Esophagus muscularis mucosa (tissue), 4 donors: Measurements from ENCODE around the gene CUBN. TPM values are rescaled to one million over a fixed set of nuclear protein-coding genes. Genes with fewer than 3 reads are reported as not detected.

Source experiments
- DNase-seq: peaks from one replicate; pipeline ENCODE4 v3.0.0-alpha.2; 2017; ENCODE audit errors: extremely low spot score
- H3K27ac ChIP-seq, 4 donors: fragments of 200-600 bp; sonication (generic); replicated peaks in 1 of 4; 1 replicate in 3 of 4; 2 replicates in 1 of 4; pipeline ENCODE4 v1.5.1; 2016 to 2019; ENCODE audit warnings: mild to moderate bottlenecking in 1 of 4
- H3K27me3 ChIP-seq, 4 donors: fragments of 200-600 bp; sonication (generic); one replicate each; pipeline versions ENCODE4 v1.5.1 to v1.6.0; 2016 to 2019
- H3K36me3 ChIP-seq, 4 donors: fragments of 200-600 bp; sonication (generic); one replicate each; pipeline ENCODE4 v1.5.1; 2016 to 2019
- H3K4me1 ChIP-seq, 4 donors: fragments of 200-600 bp; sonication (generic); one replicate each; pipeline ENCODE4 v1.5.1; 2016 to 2019
- H3K4me3 ChIP-seq, 4 donors: fragments of 200-600 bp; sonication (generic); 1 replicate in 2 of 4; 2 replicates in 2 of 4; pipeline ENCODE4 v1.5.1; 2016 to 2019; ENCODE audit warnings: mild to moderate bottlenecking in 4 of 4, moderate library complexity in 1 of 4
- H3K9me3 ChIP-seq, 4 donors: fragments of 200-600 bp; sonication (generic); 1 replicate in 3 of 4; 2 replicates in 1 of 4; pipeline ENCODE4 v1.5.1; 2016 to 2019
- CTCF ChIP-seq, 3 experiments: fragments of 200-600 bp in 2 of 3; fragments of 450-650 bp in 1 of 3; sonication (generic) in 2 of 3; IDR thresholded peaks; one replicate each; pipeline ENCODE4 v1.5.1; 2017 to 2019; ENCODE audit warnings: antibody characterized with exemption in 3 of 3, mild to moderate bottlenecking in 2 of 3, moderate library complexity in 1 of 3
- EP300 ChIP-seq: sonication (generic); formaldehyde crosslinking; IDR thresholded peaks from one replicate; pipeline ENCODE4 v1.6.1; 2017; ENCODE audit warnings: antibody characterized with exemption
- POLR2A ChIP-seq: fragments of 450-650 bp; IDR thresholded peaks from one replicate; pipeline ENCODE4 v1.6.1; 2017; ENCODE audit warnings: antibody characterized with exemption, moderate library complexity, mild to moderate bottlenecking, low read depth
- POLR2AphosphoS5 ChIP-seq, 2 donors: sonication (generic); formaldehyde crosslinking; IDR thresholded peaks; one replicate each; pipeline ENCODE4 v1.6.1; 2017; ENCODE audit warnings: antibody characterized with exemption in 2 of 2
- WGBS: methylation state at CpG from one replicate; pipeline ENCODE4 v1.1.5; 2018; 5-methylcytosine and 5-hydroxymethylcytosine counted together
- intact Hi-C: fragments of 100-400 bp; cut with DNase I; formaldehyde crosslinking; loops from one replicate; pipeline ENCODE4 v1.15.1; 2023
- total RNA-seq, 4 donors: library from RNA; depleted of rRNA; stranded (reverse); fragments of >200 nt; gene quantifications; one replicate each; pipeline versions ENCODE4 v1.1.0 to v1.2.1, GENCODE V29; 2016

The CUBN gene
- total RNA-seq, 4 donors from 2014 or later: 1.3 to 4.6 (median 2.3) TPM

GRCh38 chr10:16984242-16984641 lies 145.4 kb downstream of the CUBN start:
- no peaks in the 10 kb centered on the region for H3K36me3 ChIP-seq
- no peak overlapping the region for H3K27ac ChIP-seq
- DNase-seq: no peak
- 92% methylated on average over 3 of the region's 3 CpGs for WGBS
- peaks cover 0 to 20% (median 8%) of the 10 kb centered on the region in 4 donors for H3K4me1 ChIP-seq
- H3K4me3 ChIP-seq: no peak overlapping the region
- intact Hi-C loops: no loop called here
- H3K9me3 ChIP-seq: no peaks in the 10 kb centered on the region
- no peaks in the 10 kb centered on the region for H3K27me3 ChIP-seq
- no peak for TF ChIP-seq POLR2AphosphoS5 (IDR thresholded peaks at IDR 0.05)
- TF ChIP-seq EP300: no peak
- no peak for TF ChIP-seq CTCF (IDR thresholded peaks at IDR 0.05)
- TF ChIP-seq POLR2A: no peak

GRCh38 chr10:16976803-16977202 lies 152.8 kb downstream of the CUBN start:
- Histone ChIP-seq H3K4me3 (no peak overlapping the region), H3K36me3 (no peaks in the 10 kb centered on the region), H3K27me3 (no peaks in the 10 kb centered on the region), H3K27ac (no peak overlapping the region), H3K9me3 (no peaks in the 10 kb centered on the region), H3K4me1 (no peaks in the 10 kb centered on the region)
- TF ChIP-seq POLR2AphosphoS5 (IDR thresholded peaks at IDR 0.05): no peak
- TF ChIP-seq CTCF (IDR thresholded peaks at IDR 0.05): no peak
- TF ChIP-seq POLR2A: no peak
- no peak for TF ChIP-seq EP300
- intact Hi-C loops: no loop called here
- no peak for DNase-seq

GRCh38 chr10:16975188-16975587 lies 154.4 kb downstream of the CUBN start:
- DNase-seq: no peak
- no peaks in the 10 kb centered on the region for H3K9me3 ChIP-seq
- no peak overlapping the region for H3K27ac ChIP-seq
- H3K36me3 ChIP-seq: no peaks in the 10 kb centered on the region
- no peaks in the 10 kb centered on the region for H3K4me1 ChIP-seq
- WGBS: 59% methylated on average over 3 of the region's 3 CpGs
- no peak for TF ChIP-seq POLR2AphosphoS5 (IDR thresholded peaks at IDR 0.05)
- TF ChIP-seq CTCF (IDR thresholded peaks at IDR 0.05): no peak
- TF ChIP-seq POLR2A: no peak
- TF ChIP-seq EP300: no peak
- H3K4me3 ChIP-seq: no peak overlapping the region
- intact Hi-C loops: no loop called here
- H3K27me3 ChIP-seq: no peaks in the 10 kb centered on the region

- no peak for TF ChIP-seq POLR2A
- TF ChIP-seq POLR2AphosphoS5 (IDR thresholded peaks at IDR 0.05): peak in 1 of 2 donors; percentile 16
- TF ChIP-seq EP300: no peak
- no peak for TF ChIP-seq CTCF (IDR thresholded peaks at IDR 0.05)
- intact Hi-C loops: no loop called here
- Histone ChIP-seq H3K27ac (peak overlapping the region; percentile 5 to 57 (median 52)), H3K9me3 (no peaks in the 10 kb centered on the region), H3K4me3 (no peak overlapping the region), H3K36me3 (no peaks in the 10 kb centered on the region), H3K27me3 (no peaks in the 10 kb centered on the region), H3K4me1 (peaks cover 5 to 35% (median 29%) of the 10 kb centered on the region in 4 donors)
- 48% methylated on average over 7 of the region's 8 CpGs for WGBS
- DNase-seq: no peak
Observed at GRCh38 chr10:16968416-16969041, 161.1 kb downstream of the CUBN start.
